GM18861 (cell line): ENCODE measurements around the gene KCNC1.

ENCODE experiments used
- ATAC-seq: cut with Tn5 transposase; IDR thresholded peaks from one replicate; pipeline ENCODE4 v1.9.1; 2021; ENCODE audit not compliant: unreplicated experiment

The KCNC1 gene

DNA sequence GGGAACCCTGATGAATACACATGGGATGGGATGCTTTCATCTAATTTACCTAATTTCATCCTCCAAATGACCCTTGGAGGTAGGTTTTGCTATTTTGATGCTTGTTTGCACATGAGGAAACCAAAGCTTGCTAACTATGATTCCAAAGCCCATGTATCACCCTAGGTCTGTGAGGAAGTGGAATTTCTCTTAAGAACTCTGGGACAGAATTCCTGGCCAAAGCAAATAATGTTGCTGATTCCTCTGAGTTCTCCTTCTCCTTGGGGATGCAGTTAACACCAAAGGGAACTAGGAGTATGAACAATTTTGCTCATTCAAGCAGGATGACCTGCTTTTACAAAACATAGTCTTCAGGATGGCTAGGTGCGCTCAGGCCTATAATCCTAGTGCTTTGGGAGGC lies 80.0 kb downstream of the KCNC1 start:
- no peak for ATAC-seq

DNA sequence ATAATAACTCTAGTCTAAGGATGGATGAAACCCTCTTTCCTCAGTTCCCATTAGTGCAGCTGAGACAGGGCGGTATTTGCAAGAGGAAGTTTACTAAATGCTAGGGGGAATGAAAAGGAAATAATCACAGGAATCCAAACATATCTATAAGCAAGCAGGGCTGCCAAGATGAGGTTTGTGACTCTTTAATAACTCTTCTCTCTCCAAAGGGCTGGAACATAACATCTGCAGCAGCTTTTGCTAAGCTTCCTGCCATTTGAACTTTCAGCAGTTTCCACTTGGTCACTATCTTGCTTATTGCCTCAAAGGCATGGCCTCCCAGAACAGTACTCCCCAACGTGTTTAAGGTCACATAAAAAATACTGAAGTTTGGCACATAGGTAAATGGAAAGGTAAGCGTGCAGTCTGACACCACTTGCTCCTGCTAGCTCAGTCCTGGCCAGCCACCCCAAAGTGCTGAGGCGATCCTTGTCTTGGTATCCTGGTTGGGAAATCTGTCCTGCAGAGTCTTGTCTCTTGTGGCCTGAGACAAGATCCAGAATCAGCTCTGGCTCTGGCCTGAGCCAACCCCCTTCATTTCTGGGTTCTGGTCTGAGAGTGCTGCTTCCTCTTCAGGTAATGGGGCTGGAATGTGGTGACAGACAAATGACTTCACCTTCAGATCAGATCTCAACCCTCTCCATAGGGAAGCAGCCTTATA lies 81.8 kb downstream of the KCNC1 start:
- ATAC-seq: no peak

DNA sequence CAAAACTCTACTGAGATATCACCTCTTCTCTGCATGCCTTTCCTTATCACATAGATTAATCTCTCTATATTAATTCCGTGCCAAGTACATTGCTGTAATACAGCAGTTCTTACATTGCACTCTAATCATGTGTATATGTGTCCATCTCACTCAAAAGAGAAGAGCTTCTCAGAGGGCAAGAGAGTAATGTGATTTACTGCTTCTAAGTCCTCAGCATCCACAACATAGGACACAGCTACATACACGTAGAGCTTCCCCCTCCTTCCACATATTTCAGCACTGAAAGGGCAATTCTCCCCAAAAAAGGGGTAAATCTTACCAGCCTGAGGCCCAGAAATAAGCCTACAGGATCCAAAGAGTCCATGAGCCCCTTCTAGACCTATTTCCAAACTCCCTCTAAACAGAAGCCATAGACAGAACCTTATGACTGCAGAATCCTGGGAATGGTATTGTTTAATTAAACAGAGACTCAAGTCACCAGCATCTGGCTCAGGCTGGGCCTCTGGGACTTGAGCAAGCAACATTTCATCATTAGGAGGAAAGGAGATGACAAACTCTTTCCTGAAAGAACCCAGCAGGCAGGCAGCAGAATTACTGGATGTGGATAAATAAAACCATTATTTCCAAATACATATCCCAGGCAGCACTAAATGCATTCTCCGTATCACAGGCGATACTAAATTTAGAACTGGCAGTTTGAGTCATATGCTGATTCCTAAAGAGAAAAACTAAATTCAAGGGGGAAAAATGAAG lies 87.2 kb downstream of the KCNC1 start:
- ATAC-seq: no peak

DNA sequence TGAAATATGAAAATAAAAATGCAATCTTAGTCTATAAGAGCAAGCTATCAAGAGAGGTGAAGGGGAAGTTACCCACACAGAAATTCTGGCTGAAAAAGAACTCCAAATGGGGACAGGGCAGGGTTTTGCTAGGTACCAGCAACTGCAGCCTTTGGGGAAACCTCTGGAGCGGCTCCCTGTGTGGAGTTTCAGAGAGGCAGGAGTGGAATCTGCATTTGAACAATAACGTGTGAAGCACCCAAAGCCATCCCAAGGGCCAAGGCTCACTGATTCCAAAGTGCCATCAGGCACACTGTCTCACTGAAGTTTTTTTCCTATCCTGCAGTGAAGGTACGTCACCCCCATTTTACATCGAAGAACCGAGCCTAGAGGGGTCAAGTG lies 87.8 kb downstream of the KCNC1 start:
- no peak for ATAC-seq

DNA sequence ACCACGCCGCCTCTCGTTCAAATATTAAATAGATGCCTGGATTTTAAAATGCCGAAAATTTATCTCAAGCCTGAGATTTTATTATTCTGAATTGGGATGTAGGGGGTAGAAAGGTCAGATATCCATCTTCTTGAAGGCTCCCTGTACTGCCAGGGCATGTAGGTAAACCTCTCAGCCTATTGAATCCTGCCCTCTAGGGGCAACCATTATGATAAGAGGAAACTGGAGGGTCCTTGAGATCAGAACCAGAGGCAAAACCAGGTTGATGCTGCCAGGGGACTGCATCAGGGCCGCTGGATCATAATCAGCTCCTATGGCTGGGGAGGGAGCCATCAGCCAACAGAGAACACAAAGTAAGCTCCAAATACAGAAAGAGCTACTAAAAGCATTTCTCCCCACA lies 92.4 kb downstream of the KCNC1 start:
- no peak for ATAC-seq

DNA sequence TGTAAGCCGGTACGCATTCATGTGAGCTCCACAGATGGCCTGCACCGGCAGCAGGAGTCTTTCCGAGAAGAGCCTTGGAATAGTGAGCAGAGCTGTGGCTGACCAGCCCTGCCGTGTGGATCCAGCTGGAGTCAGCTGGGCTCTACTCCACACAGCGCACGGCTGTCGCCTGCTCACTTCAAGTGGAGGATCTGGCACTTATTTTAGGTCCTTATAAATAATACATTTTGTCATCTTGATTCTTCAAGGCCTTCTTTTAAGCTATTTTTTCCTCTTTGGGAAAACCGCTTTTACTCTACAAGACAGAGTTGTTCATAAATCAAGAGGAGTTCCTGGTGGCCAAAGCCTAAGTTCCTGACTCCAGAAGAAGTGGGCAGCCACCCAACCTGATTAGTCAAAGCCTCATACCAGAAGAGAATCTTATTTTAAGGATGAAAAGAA lies 93.8 kb downstream of the KCNC1 start:
- no peak for ATAC-seq

DNA sequence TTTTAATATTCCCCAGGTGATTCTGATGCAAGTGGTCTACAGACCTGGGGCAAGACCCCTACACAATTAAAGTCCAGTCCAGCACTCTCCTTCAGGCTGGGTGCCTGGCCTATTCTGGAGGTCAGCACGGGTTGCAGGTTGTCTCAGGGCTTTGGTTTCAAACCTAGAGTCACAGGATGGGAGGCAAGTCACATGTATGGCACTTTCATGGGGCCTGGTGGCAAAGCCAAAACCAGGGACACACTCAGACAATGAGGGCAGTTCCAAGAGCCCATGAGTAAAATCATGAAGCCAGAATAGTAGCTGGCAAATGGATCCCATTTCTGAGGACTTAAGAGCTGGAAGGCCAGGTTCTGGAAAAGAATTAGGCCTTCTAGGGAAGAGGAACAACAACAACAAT lies 96.6 kb downstream of the KCNC1 start:
- no peak for ATAC-seq

DNA sequence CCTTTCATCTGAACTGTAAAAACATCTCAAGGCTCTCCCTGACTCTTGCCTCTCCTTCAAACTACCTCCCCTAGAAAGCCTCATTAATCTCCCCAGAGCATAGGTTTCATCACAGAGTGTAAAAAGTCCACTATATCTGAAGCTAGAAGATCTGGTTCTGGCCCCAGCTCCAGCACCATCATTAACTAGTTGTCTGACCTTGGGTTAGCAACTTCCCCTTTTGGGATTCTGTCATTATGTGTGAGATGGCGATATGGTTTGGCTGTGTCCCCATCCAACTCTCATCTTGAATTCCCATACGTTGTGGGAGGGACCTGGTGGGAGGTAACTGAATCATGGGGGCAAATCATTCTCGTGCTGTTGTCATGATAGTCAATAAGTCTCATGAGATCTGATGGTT lies 97.3 kb downstream of the KCNC1 start:
- ATAC-seq: no peak
